ENCODE measurements around the gene HEYL. TPM values are rescaled to one million over a fixed set of nuclear protein-coding genes. Genes with fewer than 3 reads are reported as not detected.

HEYL gene
- total RNA-seq, 1 donor from 2014 or later = 1.3 TPM

DNA sequence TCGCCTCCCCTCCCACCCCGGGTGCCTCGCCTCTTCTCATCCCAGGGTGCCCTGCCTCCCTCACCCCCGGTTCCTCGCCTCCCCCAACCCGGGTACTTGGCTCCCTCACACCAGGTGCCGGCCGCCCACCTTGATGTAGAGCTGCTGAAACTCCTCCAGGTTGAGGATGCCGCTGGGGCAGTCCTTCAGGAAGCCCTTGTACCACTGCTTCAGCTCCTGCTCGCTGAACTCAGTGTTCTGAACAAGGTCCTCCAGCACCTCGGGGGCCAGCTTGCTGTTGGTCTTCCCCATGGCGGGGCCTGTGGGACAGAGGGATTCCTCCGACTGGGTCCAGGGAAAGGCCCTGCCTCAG, 44.8 kb upstream of the HEYL start:
- no peak overlapping the region for H3K27ac Mint-ChIP-seq (ENCODE audit: unreplicated experiment)
- DNase-seq (ENCODE audit: low spot score) = no peak
- H3K27me3 Mint-ChIP-seq (ENCODE audit: unreplicated experiment) = peaks cover 15% of the 10 kb centered on the region
- no peak overlapping the region for H3K4me3 Mint-ChIP-seq (ENCODE audit: unreplicated experiment)
- H3K36me3 Mint-ChIP-seq (ENCODE audit: low read depth, unreplicated experiment) = peaks cover 10% of the 10 kb centered on the region
- no peaks in the 10 kb centered on the region for H3K9me3 Mint-ChIP-seq (ENCODE audit: unreplicated experiment)
- H3K4me1 Mint-ChIP-seq (ENCODE audit: unreplicated experiment) = peaks cover under 1% of the 10 kb centered on the region
- TF ChIP-seq, protein P1, sequence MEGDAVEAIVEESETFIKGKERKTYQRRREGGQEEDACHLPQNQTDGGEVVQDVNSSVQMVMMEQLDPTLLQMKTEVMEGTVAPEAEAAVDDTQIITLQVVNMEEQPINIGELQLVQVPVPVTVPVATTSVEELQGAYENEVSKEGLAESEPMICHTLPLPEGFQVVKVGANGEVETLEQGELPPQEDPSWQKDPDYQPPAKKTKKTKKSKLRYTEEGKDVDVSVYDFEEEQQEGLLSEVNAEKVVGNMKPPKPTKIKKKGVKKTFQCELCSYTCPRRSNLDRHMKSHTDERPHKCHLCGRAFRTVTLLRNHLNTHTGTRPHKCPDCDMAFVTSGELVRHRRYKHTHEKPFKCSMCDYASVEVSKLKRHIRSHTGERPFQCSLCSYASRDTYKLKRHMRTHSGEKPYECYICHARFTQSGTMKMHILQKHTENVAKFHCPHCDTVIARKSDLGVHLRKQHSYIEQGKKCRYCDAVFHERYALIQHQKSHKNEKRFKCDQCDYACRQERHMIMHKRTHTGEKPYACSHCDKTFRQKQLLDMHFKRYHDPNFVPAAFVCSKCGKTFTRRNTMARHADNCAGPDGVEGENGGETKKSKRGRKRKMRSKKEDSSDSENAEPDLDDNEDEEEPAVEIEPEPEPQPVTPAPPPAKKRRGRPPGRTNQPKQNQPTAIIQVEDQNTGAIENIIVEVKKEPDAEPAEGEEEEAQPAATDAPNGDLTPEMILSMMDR (IDR thresholded peaks at IDR 0.05; ENCODE audit: unreplicated experiment) = no peak

- DNase-seq (ENCODE audit: low spot score) = no peak
- Mint-ChIP-seq H3K4me3 (ENCODE audit: unreplicated experiment) (no peak overlapping the region), H3K27ac (ENCODE audit: unreplicated experiment) (no peak overlapping the region), H3K9me3 (ENCODE audit: unreplicated experiment) (no peaks in the 10 kb centered on the region), H3K36me3 (ENCODE audit: low read depth, unreplicated experiment) (peaks cover 9% of the 10 kb centered on the region), H3K27me3 (ENCODE audit: unreplicated experiment) (peaks cover 13% of the 10 kb centered on the region), H3K4me1 (ENCODE audit: unreplicated experiment) (no peaks in the 10 kb centered on the region)
- TF ChIP-seq, protein P1 (IDR thresholded peaks at IDR 0.05; ENCODE audit: unreplicated experiment) = no peak
Measured at GRCh38 chr1:39683591-39684312, 44.3 kb upstream of the HEYL start.

DNA sequence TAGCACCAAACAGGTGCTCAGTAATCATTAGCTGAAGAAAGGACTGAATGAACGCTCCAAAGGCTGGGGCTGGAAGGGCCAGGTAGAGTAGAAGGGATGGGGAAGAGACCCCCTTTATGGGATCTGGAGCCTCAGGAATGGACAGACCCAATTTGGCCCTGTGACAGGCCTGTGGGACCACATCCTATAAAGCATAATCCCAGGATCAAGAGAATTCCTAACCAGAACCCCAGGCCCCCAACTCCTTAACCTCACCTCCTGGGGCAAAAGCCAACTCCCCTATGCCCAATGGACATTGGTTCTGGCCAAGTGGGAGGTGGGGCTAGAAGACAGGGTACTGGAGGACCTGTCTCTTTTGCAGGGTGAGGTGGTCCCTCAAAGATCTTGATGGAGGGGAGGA, 42.6 kb upstream of the HEYL start:
- Mint-ChIP-seq H3K27ac (ENCODE audit: unreplicated experiment) (no peak overlapping the region), H3K27me3 (ENCODE audit: unreplicated experiment) (peaks cover 9% of the 10 kb centered on the region), H3K9me3 (ENCODE audit: unreplicated experiment) (no peaks in the 10 kb centered on the region), H3K4me1 (ENCODE audit: unreplicated experiment) (no peaks in the 10 kb centered on the region), H3K4me3 (ENCODE audit: unreplicated experiment) (no peak overlapping the region), H3K36me3 (ENCODE audit: low read depth, unreplicated experiment) (peaks cover 4% of the 10 kb centered on the region)
- DNase-seq (ENCODE audit: low spot score) = no peak
- TF ChIP-seq, protein P1 (IDR thresholded peaks at IDR 0.05; ENCODE audit: unreplicated experiment) = no peak

GRCh38 chr1:39681294-39681693, 41.9 kb upstream of the HEYL start:
- Mint-ChIP-seq H3K27ac (ENCODE audit: unreplicated experiment) (no peak overlapping the region), H3K36me3 (ENCODE audit: low read depth, unreplicated experiment) (peaks cover 4% of the 10 kb centered on the region), H3K9me3 (ENCODE audit: unreplicated experiment) (no peaks in the 10 kb centered on the region), H3K27me3 (ENCODE audit: unreplicated experiment) (peaks cover 9% of the 10 kb centered on the region), H3K4me3 (ENCODE audit: unreplicated experiment) (no peak overlapping the region), H3K4me1 (ENCODE audit: unreplicated experiment) (no peaks in the 10 kb centered on the region)
- TF ChIP-seq, protein P1 (IDR thresholded peaks at IDR 0.05; ENCODE audit: unreplicated experiment) = no peak
- DNase-seq (ENCODE audit: low spot score) = no peak

DNA sequence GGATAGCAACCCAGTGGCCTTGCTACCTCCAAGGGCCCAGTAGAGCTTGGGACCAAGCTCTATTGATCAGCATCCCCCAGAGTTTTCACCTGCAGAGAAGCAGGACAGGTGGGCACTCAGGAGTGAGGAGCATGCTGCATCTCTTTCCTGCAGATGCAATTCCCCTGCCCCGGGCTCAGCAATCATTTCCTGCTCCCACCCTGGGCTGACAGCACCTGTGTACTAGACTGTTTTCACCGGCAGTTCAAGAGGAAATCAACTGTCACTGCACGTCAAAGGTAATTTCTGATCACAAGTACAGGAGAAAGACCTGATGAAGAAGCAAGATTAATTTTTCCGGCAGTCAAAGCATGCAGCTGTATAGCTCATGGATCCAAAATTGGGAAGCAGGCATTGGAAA, 41.3 kb upstream of the HEYL start:
- Mint-ChIP-seq H3K36me3 (ENCODE audit: low read depth, unreplicated experiment) (peaks cover 4% of the 10 kb centered on the region), H3K9me3 (ENCODE audit: unreplicated experiment) (no peaks in the 10 kb centered on the region), H3K27me3 (ENCODE audit: unreplicated experiment) (peaks cover 9% of the 10 kb centered on the region), H3K4me3 (ENCODE audit: unreplicated experiment) (no peak overlapping the region), H3K27ac (ENCODE audit: unreplicated experiment) (no peak overlapping the region), H3K4me1 (ENCODE audit: unreplicated experiment) (no peaks in the 10 kb centered on the region)
- TF ChIP-seq, protein P1 (IDR thresholded peaks at IDR 0.05; ENCODE audit: unreplicated experiment) = no peak
- DNase-seq (ENCODE audit: low spot score) = no peak
